Choroid plexus epithelial cell (primary cell): ENCODE data around the gene KCNJ14.
"Not testable (repeated sequence)": the region's sequence is repeated elsewhere in the genome, so short reads cannot be mapped to it uniquely, and the experiment has no call there.

ENCODE experiments used
- DNase-seq: peaks from one replicate; pipeline ENCODE4 v3.0.0-alpha.2; 2010; ENCODE audit warnings: low read depth
- H3K4me3 ChIP-seq: 2 replicates; pipeline ENCODE4 v1.5.1; 2011; ENCODE audit warnings: low read depth, mild to moderate bottlenecking, control low read depth, low read length, moderate library complexity
- CTCF ChIP-seq: conservative IDR thresholded peaks from 2 replicates; pipeline ENCODE4 v1.5.1; 2011; ENCODE audit warnings: low read depth, mild to moderate bottlenecking, control low read depth, inconsistent platforms, low read length, moderate library complexity

KCNJ14 gene

GRCh38 chr19:48487544-48487943, 32.2 kb downstream of the KCNJ14 start:
- TF ChIP-seq CTCF, result no peak
- no peak for DNase-seq
- no peak overlapping the region for H3K4me3 ChIP-seq

GRCh38 chr19:48487948-48488347, 32.6 kb downstream of the KCNJ14 start:
- no peak for TF ChIP-seq CTCF
- DNase-seq, result no peak
- no peak overlapping the region for H3K4me3 ChIP-seq

- H3K4me3 ChIP-seq, DNase-seq: not testable (repeated sequence)
These were observed 33.1 kb downstream of the KCNJ14 start for GRCh38 chr19:48488478-48488877.

- DNase-seq, result peak; percentile 58
- TF ChIP-seq CTCF, result peak; percentile 97
- H3K4me3 ChIP-seq, result no peak overlapping the region
These were observed 34.3 kb downstream of the KCNJ14 start for GRCh38 chr19:48489608-48490216.

GRCh38 chr19:48490981-48491792, 35.8 kb downstream of the KCNJ14 start:
- DNase-seq, result peak; percentile 41
- no peak overlapping the region for H3K4me3 ChIP-seq
- no peak for TF ChIP-seq CTCF

GRCh38 chr19:48491793-48492123, 36.4 kb downstream of the KCNJ14 start:
- H3K4me3 ChIP-seq, result no peak overlapping the region
- no peak for TF ChIP-seq CTCF
- no peak for DNase-seq

- no peak for TF ChIP-seq CTCF
- DNase-seq, result peak; percentile 99
- peak overlapping the region; percentile 74 for H3K4me3 ChIP-seq
These were observed 37.7 kb downstream of the KCNJ14 start for GRCh38 chr19:48492925-48493717.
